RWPE1 (cell line): ENCODE results near the gene TDO2.

ENCODE experiments used
- CTCF ChIA-PET: fragments of 350-600 bp; sonication (Branson Sonifier 250); formaldehyde crosslinking; extraction: SDS; loops from one replicate; lab custom pipeline; 2021; lab: Yijun Ruan, JAX
- POLR2A ChIA-PET: fragments of 400-600 bp; formaldehyde crosslinking; extraction: SDS; loops from one replicate; lab custom pipeline; 2020; ENCODE audit warnings: antibody characterized with exemption; ENCODE audit not compliant: low non-redundant PET; lab: Yijun Ruan, JAX
- DNase-seq: peaks from one replicate; pipeline ENCODE4 v3.0.0; 2012; ENCODE audit warnings: low spot score
- H3K27ac ChIP-seq: fragments of 450-650 bp; 2 replicates; pipeline ENCODE4 v1.5.1; 2017
- CTCF ChIP-seq: fragments of 450-650 bp; conservative IDR thresholded peaks from 2 replicates; pipeline ENCODE4 v1.5.1; 2017; ENCODE audit warnings: low read depth, mild to moderate bottlenecking

Gene TDO2

GRCh38 chr4:155901013-155901412, 2.5 kb upstream of the TDO2 start:
- no peak for DNase-seq
- POLR2A ChIA-PET = no interaction called here
- CTCF ChIA-PET = no interaction called here
- TF ChIP-seq CTCF = no peak
- no peak overlapping the region for H3K27ac ChIP-seq

GRCh38 chr4:155904331-155904730, 835 bp downstream of the TDO2 start:
- no peak overlapping the region for H3K27ac ChIP-seq
- no peak for TF ChIP-seq CTCF
- DNase-seq = no peak
- ChIA-PET POLR2A (no interaction called here), CTCF (no interaction called here)

- H3K27ac ChIP-seq = no peak overlapping the region
- ChIA-PET CTCF (no interaction called here), POLR2A (no interaction called here)
- no peak for TF ChIP-seq CTCF
- peak; percentile 33 for DNase-seq
Observed at GRCh38 chr4:155906554-155907247, 3.2 kb downstream of the TDO2 start.

DNA sequence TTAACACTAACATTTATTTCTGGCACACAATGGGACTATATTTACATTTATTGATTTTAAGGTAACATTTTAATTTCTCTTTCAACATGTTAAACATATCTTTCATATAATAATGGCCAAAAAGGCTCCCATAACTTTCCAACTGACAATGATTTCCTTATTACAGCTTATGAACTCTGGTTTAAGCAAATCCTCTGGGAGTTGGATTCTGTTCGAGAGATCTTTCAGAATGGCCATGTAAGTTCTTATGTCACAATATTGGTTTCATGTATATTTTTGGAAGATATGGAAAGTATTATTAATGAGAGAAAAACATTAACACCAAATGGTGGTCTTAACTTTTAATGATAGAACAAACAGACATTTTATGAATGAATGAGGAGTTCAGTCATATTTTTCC, 4.1 kb downstream of the TDO2 start:
- ChIA-PET CTCF (interaction anchor here (0.7 kb wide), 1 partner anchor 26 kb away, joined by 4 read pairs; no protein-coding TSS in a partner anchor), POLR2A (no interaction called here)
- H3K27ac ChIP-seq = no peak overlapping the region
- TF ChIP-seq CTCF = no peak
- no peak for DNase-seq

- ChIA-PET CTCF (interaction anchor here (0.6 to 0.7 kb wide), 2 partner anchors 27 to 1336 kb away, joined by 4 read pairs; no protein-coding TSS in a partner anchor), POLR2A (no interaction called here)
- DNase-seq = no peak
- no peak overlapping the region for H3K27ac ChIP-seq
- TF ChIP-seq CTCF = no peak
Observed at GRCh38 chr4:155908187-155909139, 5.0 kb downstream of the TDO2 start.

GRCh38 chr4:155909615-155910226, 6.2 kb downstream of the TDO2 start:
- ChIA-PET POLR2A (no interaction called here), CTCF (no interaction called here)
- TF ChIP-seq CTCF = no peak
- no peak for DNase-seq
- no peak overlapping the region for H3K27ac ChIP-seq
